Ovary (tissue), 9 donors: ENCODE measurements around the gene PODXL. TPM values are rescaled to one million over a fixed set of nuclear protein-coding genes. Genes with fewer than 3 reads are reported as not detected.

ENCODE experiments used
- DNase-seq, 5 donors: peaks; one replicate each; pipeline ENCODE4 v3.0.0-alpha.2; 2019 to 2020
- H3K27ac ChIP-seq, 2 donors: fragments of 200-600 bp; one replicate each; pipeline versions ENCODE4 v1.5.1 to v1.8.0; 2019 to 2022
- H3K27me3 ChIP-seq: fragments of 200-600 bp; one replicate; pipeline ENCODE4 v1.8.0; 2022
- H3K36me3 ChIP-seq: fragments of 200-600 bp; sonication (generic); one replicate; pipeline ENCODE4 v1.5.1; 2019
- H3K4me1 ChIP-seq: one replicate; pipeline ENCODE4 v1.8.1; 2013; ENCODE audit warnings: mild to moderate bottlenecking, moderate library complexity; ENCODE audit not compliant: insufficient read depth
- H3K4me3 ChIP-seq: fragments of 200-600 bp; sonication (generic); one replicate; pipeline ENCODE4 v1.5.1; 2017
- H3K9me3 ChIP-seq, 2 donors: fragments of 200-600 bp in 1 of 2; sonication (generic) in 1 of 2; one replicate each; pipeline versions ENCODE4 v1.5.1 to v1.8.1; 2013 to 2019; ENCODE audit warnings: mild to moderate bottlenecking in 1 of 2, moderate library complexity in 1 of 2
- EP300 ChIP-seq: sonication (generic); formaldehyde crosslinking; IDR thresholded peaks from one replicate; pipeline ENCODE4 v1.6.1; 2017; ENCODE audit warnings: antibody characterized with exemption
- POLR2A ChIP-seq: fragments of 450-650 bp; IDR thresholded peaks from one replicate; pipeline ENCODE4 v1.6.1; 2017; ENCODE audit warnings: antibody characterized with exemption, mild to moderate bottlenecking, moderate library complexity
- WGBS, 3 donors: extraction: QIAGEN DNeasy Blood & Tissue Kit in 1 of 3; methylation state at CpG; one replicate each; pipeline versions ENCODE4 v1.1.5 to v1.1.7; 2013 to 2017; 5-methylcytosine and 5-hydroxymethylcytosine counted together
- intact Hi-C, 4 donors: fragments of 100-400 bp; cut with DNase I; formaldehyde crosslinking; loops; one replicate each; pipeline versions ENCODE4 v1.11.0 to v1.15.1; 2022 to 2023
- polyA plus RNA-seq, 2 donors: library from polyadenylated mRNA; stranded (reverse); fragments of 200-250 nt in 1 of 2; fragments of 350-450 nt in 1 of 2; fragmentation: Illumina TruSeq in 1 of 2; extraction: RNeasy Lipid Tissue Mini Kit (QIAGEN cat#74804) in 1 of 2; gene quantifications; one replicate each; pipeline ENCODE4 v1.2.3, GENCODE V29; 2013 to 2014
- total RNA-seq, 7 donors: library from RNA; depleted of rRNA in 2 of 7; stranded (reverse); fragments of >200 nt in 2 of 7; fragmentation: NEBNext Ultra II Directional in 3 of 7; extraction: Animal tissue kit (Norgen Biotek cat#: 25700) in 3 of 7; gene quantifications; one replicate each; pipeline versions ENCODE4 v1.1.0 to v1.2.4, GENCODE V29; 2016 to 2023
- TF ChIP-seq, protein P1 (sequence below), 3 donors: fragments of 450-650 bp in 2 of 3; fragments of 200-600 bp in 1 of 3; IDR thresholded peaks; one replicate each; pipeline versions ENCODE4 v1.5.1 to v1.8.0; 2016 to 2022; ENCODE audit warnings: antibody characterized with exemption in 3 of 3, mild to moderate bottlenecking in 1 of 3
- donor health status: DM: no; HTN: no; CAD: no; lungs with moderate emphysema.
- donor health status: DM: no; HTN: no; CAD: no.
- donor health status: Bipolar disorder and iron deficiency.
- donor health status: DM: yes; HTN: yes; CAD: no.
- donor health status: DM: no; HTN: no; CAD: no.
- donor health status: DM: yes; HTN: yes; CAD: no.

PODXL gene
- total and polyA plus RNA-seq, 9 donors: 13.2 to 85.1 (median 34.8) TPM

DNA sequence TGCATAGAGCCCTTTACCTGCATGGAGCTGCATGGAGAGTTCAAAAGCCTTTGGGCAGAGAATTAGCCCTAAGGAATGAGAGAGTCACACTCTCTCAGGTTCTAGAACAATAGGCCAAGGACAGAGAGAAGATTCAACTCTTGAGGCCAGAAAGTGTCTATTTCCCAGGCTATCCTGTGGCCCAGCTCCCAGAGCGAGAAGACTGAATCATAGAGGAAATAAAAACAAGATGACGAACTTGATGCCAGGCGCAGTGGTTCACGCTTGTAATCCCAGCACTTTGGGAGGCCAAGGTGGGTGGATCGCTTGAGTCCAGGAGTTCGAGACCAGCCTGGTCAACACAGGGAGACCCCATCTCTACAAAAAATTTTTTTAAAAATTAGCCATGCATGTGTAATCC, 18.3 kb upstream of the PODXL start:
- intact Hi-C loops: no loop called here
- no peak for TF ChIP-seq EP300
- TF ChIP-seq, protein P1, sequence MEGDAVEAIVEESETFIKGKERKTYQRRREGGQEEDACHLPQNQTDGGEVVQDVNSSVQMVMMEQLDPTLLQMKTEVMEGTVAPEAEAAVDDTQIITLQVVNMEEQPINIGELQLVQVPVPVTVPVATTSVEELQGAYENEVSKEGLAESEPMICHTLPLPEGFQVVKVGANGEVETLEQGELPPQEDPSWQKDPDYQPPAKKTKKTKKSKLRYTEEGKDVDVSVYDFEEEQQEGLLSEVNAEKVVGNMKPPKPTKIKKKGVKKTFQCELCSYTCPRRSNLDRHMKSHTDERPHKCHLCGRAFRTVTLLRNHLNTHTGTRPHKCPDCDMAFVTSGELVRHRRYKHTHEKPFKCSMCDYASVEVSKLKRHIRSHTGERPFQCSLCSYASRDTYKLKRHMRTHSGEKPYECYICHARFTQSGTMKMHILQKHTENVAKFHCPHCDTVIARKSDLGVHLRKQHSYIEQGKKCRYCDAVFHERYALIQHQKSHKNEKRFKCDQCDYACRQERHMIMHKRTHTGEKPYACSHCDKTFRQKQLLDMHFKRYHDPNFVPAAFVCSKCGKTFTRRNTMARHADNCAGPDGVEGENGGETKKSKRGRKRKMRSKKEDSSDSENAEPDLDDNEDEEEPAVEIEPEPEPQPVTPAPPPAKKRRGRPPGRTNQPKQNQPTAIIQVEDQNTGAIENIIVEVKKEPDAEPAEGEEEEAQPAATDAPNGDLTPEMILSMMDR (IDR thresholded peaks at IDR 0.05): no peak
- TF ChIP-seq POLR2A: no peak

DNA sequence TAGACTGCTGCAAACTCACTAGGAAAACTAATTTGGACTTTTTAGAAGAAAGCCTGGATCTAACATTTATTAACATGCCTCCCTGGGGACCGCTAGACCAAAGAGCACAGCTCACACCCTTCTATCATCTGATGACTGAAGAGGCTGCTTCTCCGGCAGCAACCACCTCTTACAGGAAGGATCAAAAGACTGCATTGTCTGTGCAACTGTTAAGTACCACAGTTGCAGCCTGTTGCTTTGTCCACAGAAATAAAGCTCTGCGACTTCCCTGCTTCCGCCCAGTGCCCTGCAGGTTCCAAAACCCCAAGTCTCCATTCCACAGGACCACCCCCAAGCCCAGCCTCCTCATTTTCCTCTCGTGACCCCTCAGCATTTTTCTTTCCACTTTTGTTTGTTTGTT, 14.0 kb upstream of the PODXL start:
- TF ChIP-seq EP300: no peak
- no peak for TF ChIP-seq POLR2A
- TF ChIP-seq, protein P1 (IDR thresholded peaks at IDR 0.05): no peak
- no peaks in the 10 kb centered on the region for H3K9me3 ChIP-seq
- H3K27me3 ChIP-seq: no peaks in the 10 kb centered on the region
- no peaks in the 10 kb centered on the region for H3K4me1 ChIP-seq
- no peak overlapping the region for H3K4me3 ChIP-seq
- WGBS, 3 donors: 87 to 93% (median 91%) methylated on average over 5 of the region's 5 CpGs
- H3K27ac ChIP-seq: no peak overlapping the region
- H3K36me3 ChIP-seq: no peaks in the 10 kb centered on the region
- intact Hi-C loops: no loop called here
- no peak for DNase-seq

More for the DNA sequence above, 18.3 kb upstream of the PODXL start:
- DNase-seq: no peak
- Histone ChIP-seq H3K27me3 (no peaks in the 10 kb centered on the region), H3K4me1 (no peaks in the 10 kb centered on the region), H3K36me3 (no peaks in the 10 kb centered on the region), H3K9me3 (no peaks in the 10 kb centered on the region), H3K4me3 (no peak overlapping the region), H3K27ac (no peak overlapping the region)
- WGBS, 3 donors: 86 to 93% (median 93%) methylated on average over 6 of the region's 6 CpGs

DNA sequence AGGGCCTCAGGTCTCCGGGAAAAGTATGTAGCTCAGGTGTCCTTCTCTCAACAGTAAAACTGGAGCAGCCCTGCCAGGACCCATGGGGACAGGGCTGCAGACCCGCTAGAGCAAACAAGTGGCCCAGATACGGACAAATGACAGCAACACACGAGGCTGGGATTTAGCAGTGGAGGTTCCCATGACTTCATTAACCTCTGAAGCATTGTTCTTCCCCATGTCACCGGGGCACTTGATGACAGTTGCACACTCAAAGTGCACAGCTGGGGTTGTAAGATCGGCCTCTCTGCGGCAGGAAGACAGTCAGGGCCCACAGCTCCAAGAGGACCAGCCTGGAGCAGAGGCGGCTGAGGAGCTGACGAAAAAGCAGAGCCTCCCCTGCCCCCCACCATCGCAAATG, 12.5 kb upstream of the PODXL start:
- no peak for TF ChIP-seq POLR2A
- no peak for TF ChIP-seq EP300
- H3K36me3 ChIP-seq: no peaks in the 10 kb centered on the region
- no peaks in the 10 kb centered on the region for H3K9me3 ChIP-seq
- no peak overlapping the region for H3K4me3 ChIP-seq
- no peak overlapping the region for H3K27ac ChIP-seq
- H3K4me1 ChIP-seq: no peaks in the 10 kb centered on the region
- intact Hi-C loops: no loop called here
- 69 to 76% (median 72%) methylated on average over 10 of the region's 10 CpGs for WGBS, 3 donors
- no peak for DNase-seq
- no peaks in the 10 kb centered on the region for H3K27me3 ChIP-seq

DNA sequence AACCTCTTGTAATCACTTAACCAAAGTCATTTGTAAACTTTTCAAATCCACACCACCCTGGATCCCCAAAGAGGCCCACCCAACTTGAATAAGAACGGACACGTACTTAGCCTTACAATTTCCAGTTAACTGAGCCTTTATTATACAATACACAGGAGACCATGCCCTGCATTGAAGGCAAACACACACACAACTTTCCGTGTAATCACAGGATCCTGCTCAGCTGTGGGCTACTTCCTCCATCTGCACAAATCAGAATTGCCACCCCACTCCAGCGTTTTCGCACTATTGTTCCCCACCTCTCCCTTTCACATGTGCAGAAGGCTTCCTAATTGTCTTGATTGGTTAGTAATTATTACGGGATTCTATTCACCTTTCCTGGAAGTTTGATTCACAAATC, 12.1 kb upstream of the PODXL start:
- intact Hi-C loops: no loop called here
- TF ChIP-seq, protein P1 (IDR thresholded peaks at IDR 0.05): no peak
- TF ChIP-seq EP300 (no peak), POLR2A (no peak)
- H3K9me3 ChIP-seq: no peaks in the 10 kb centered on the region
- H3K27ac ChIP-seq: no peak overlapping the region
- DNase-seq: no peak
- 84 to 90% (median 88%) methylated on average over 6 of the region's 6 CpGs for whole genome bisulfite sequencing, 3 donors
- no peak overlapping the region for H3K4me3 ChIP-seq
- H3K27me3 ChIP-seq: no peaks in the 10 kb centered on the region
- H3K4me1 ChIP-seq: no peaks in the 10 kb centered on the region
- H3K36me3 ChIP-seq: no peaks in the 10 kb centered on the region

DNA sequence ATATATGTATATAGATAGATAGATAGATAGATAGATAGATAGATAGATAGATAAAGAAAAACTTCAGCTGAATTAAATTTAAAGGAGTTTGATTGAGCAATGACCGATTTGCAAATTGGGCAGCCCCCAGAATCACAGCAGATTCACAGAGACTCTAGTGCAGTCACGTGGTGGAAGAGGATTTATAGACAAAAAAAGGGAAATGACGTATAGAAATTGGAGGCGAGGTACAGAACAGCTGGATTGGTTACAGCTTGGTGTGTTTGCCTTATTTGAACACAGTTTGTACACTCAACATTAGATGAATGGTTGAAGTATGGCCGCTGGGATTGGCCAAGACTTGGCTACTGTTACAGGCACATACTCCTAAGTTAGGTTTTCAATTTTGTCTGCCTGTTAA, 8.2 kb upstream of the PODXL start:
- intact Hi-C loops: no loop called here
- 74 to 75% (median 74%) methylated on average over 5 of the region's 5 CpGs for whole genome bisulfite sequencing, 3 donors
- no peak for TF ChIP-seq POLR2A
- no peak for TF ChIP-seq EP300
- TF ChIP-seq, protein P1 (IDR thresholded peaks at IDR 0.05): no peak
- Histone ChIP-seq H3K4me1 (no peaks in the 10 kb centered on the region), H3K36me3 (no peaks in the 10 kb centered on the region), H3K4me3 (no peak overlapping the region), H3K27ac (no peak overlapping the region), H3K9me3 (no peaks in the 10 kb centered on the region), H3K27me3 (no peaks in the 10 kb centered on the region)
- no peak for DNase-seq
